H1 (cell line): Measurements from ENCODE around the gene WDR4. TPM values are rescaled to one million over a fixed set of nuclear protein-coding genes. Genes with fewer than 3 reads are reported as not detected.

ENCODE experiments used
- CTCF ChIA-PET: fragments of 300-600 bp; sonication (Branson Sonifier 250); formaldehyde crosslinking; loops from one replicate; lab custom pipeline; 2021; ENCODE audit not compliant: partially characterized antibody; lab: Charles Lee
- POLR2A ChIA-PET: fragments of 300-600 bp; sonication (Branson Sonifier 250); formaldehyde crosslinking; loops from one replicate; lab custom pipeline; 2021; ENCODE audit warnings: inconsistent platforms; ENCODE audit not compliant: partially characterized antibody; lab: Charles Lee
- DNase-seq, 2 experiments: peaks; one replicate each; pipeline versions ENCODE4 v3.0.0 to v3.0.0-alpha.2; 2010 to 2022; ENCODE audit warnings: low spot score in 2 of 2, low read depth in 1 of 2, mixed read lengths in 1 of 2
- FAIRE-seq: peaks from 2 replicates; lab custom pipeline; 2011; peaks lifted over from hg19 to GRCh38; lab: Jason Lieb, UNC
- H2AFZ ChIP-seq: 2 replicates; pipeline ENCODE4 v1.8.1; 2012; ENCODE audit warnings: low read length, inconsistent platforms
- H2AK5ac ChIP-seq: 2 replicates; pipeline ENCODE4 v1.6.1; 2013; ENCODE audit warnings: low read depth, low read length
- H2BK120ac ChIP-seq: replicated peaks from 2 replicates; pipeline ENCODE3; 2013; ENCODE audit warnings: low read depth, low read length, inconsistent platforms
- H2BK12ac ChIP-seq: 2 replicates; pipeline ENCODE4 v1.6.1; 2013; ENCODE audit warnings: low read depth, low read length
- H2BK15ac ChIP-seq: 2 replicates; pipeline ENCODE4 v1.6.1; 2013; ENCODE audit warnings: low read length
- H2BK20ac ChIP-seq: 2 replicates; pipeline ENCODE4 v1.6.1; 2013; ENCODE audit warnings: low read length
- H2BK5ac ChIP-seq: 2 replicates; pipeline ENCODE4 v1.6.1; 2013; ENCODE audit warnings: low read depth, low read length
- H3K14ac ChIP-seq: 2 replicates; pipeline ENCODE4 v1.6.1; 2013; ENCODE audit warnings: inconsistent platforms; ENCODE audit not compliant: insufficient read length
- H3K18ac ChIP-seq: 2 replicates; pipeline ENCODE4 v1.6.1; 2013; ENCODE audit warnings: low read length; ENCODE audit errors: extremely low read depth
- H3K23ac ChIP-seq: 2 replicates; pipeline ENCODE4 v1.6.1; 2013; ENCODE audit warnings: inconsistent platforms; ENCODE audit not compliant: insufficient read length
- H3K23me2 ChIP-seq: 2 replicates; pipeline ENCODE4 v1.6.1; 2013; ENCODE audit warnings: low read depth, low read length
- H3K27ac ChIP-seq: 2 replicates; pipeline ENCODE4 v1.6.1; 2011; ENCODE audit warnings: low read depth, low read length, inconsistent platforms
- H3K27me3 ChIP-seq, 4 experiments: replicated peaks in 1 of 4; 1 replicate in 1 of 4; 2 replicates in 3 of 4; pipeline versions ENCODE4 v1.6.1 to v1.8.1; 2011 to 2013; ENCODE audit warnings: low read length in 3 of 4, mild to moderate bottlenecking in 3 of 4, inconsistent platforms in 2 of 4, mixed read lengths in 2 of 4, moderate library complexity in 1 of 4; ENCODE audit not compliant: control insufficient read depth in 3 of 4, insufficient read depth in 3 of 4; ENCODE audit errors: extremely low read depth in 1 of 4
- H3K36me3 ChIP-seq, 4 experiments: 2 replicates each; pipeline versions ENCODE4 v1.6.1 to v1.8.1; 2011 to 2013; ENCODE audit warnings: mild to moderate bottlenecking in 4 of 4, low read length in 3 of 4, moderate library complexity in 2 of 4, control low read depth in 1 of 4, inconsistent platforms in 1 of 4; ENCODE audit not compliant: insufficient read depth in 4 of 4, control insufficient read depth in 2 of 4
- H3K4ac ChIP-seq: replicated peaks from 2 replicates; pipeline ENCODE3; 2013; ENCODE audit warnings: low read length, low read depth, mixed read lengths, inconsistent platforms; ENCODE audit not compliant: insufficient read length
- H3K4me1 ChIP-seq, 4 experiments: replicated peaks in 1 of 4; 1 replicate in 1 of 4; 2 replicates in 3 of 4; pipeline versions ENCODE4 v1.6.1 to v1.8.1; 2011 to 2013; ENCODE audit warnings: low read length in 3 of 4, inconsistent platforms in 2 of 4, mixed read lengths in 1 of 4; ENCODE audit not compliant: insufficient read depth in 4 of 4, control insufficient read depth in 3 of 4
- H3K4me2 ChIP-seq, 2 experiments: 2 replicates each; pipeline versions ENCODE4 v1.6.1 to v1.8.1; 2011 to 2013; ENCODE audit warnings: low read depth in 2 of 2, low read length in 2 of 2, control low read depth in 1 of 2, inconsistent platforms in 1 of 2, mild to moderate bottlenecking in 1 of 2; ENCODE audit not compliant: insufficient read depth in 1 of 2
- H3K4me3 ChIP-seq, 4 experiments: fragments of 200-600, 300-600 bp in 1 of 4; sonication (generic), shearing (Covaris generic), sonication (Bioruptor Twin) in 1 of 4; 2 replicates each; pipeline versions ENCODE4 v1.5.1 to v1.8.1; 2011 to 2016; ENCODE audit warnings: low read length in 4 of 4, low read depth in 3 of 4, control low read depth in 2 of 4, inconsistent platforms in 2 of 4, mild to moderate bottlenecking in 2 of 4, mixed read lengths in 1 of 4, moderate library complexity in 1 of 4; ENCODE audit not compliant: insufficient read depth in 2 of 4; ENCODE audit errors: extremely low read depth in 1 of 4
- H3K56ac ChIP-seq: replicated peaks from 2 replicates; pipeline ENCODE3; 2013; ENCODE audit warnings: low read depth, mild to moderate bottlenecking, mixed read lengths, low read length, inconsistent platforms; ENCODE audit not compliant: insufficient read length
- H3K79me1 ChIP-seq: 2 replicates; pipeline ENCODE4 v1.6.1; 2013; ENCODE audit warnings: low read depth, low read length, control low read depth
- H3K79me2 ChIP-seq, 2 experiments: 2 replicates each; pipeline versions ENCODE4 v1.6.1 to v1.8.1; 2012 to 2013; ENCODE audit warnings: low read length in 2 of 2, mild to moderate bottlenecking in 2 of 2, inconsistent platforms in 1 of 2; ENCODE audit not compliant: insufficient read depth in 2 of 2, control insufficient read depth in 1 of 2
- H3K9ac ChIP-seq, 4 experiments: replicated peaks in 1 of 4; 1 replicate in 1 of 4; 2 replicates in 3 of 4; pipeline versions ENCODE4 v1.6.1 to v1.8.1; 2011 to 2013; ENCODE audit warnings: low read depth in 3 of 4, low read length in 3 of 4, control low read depth in 2 of 4, mild to moderate bottlenecking in 2 of 4, moderate library complexity in 2 of 4, inconsistent platforms in 1 of 4; ENCODE audit errors: extremely low read depth in 1 of 4
- H3K9me3 ChIP-seq, 2 experiments: 2 replicates each; pipeline versions ENCODE4 v1.6.1 to v1.8.1; 2012 to 2013; ENCODE audit warnings: mild to moderate bottlenecking in 2 of 2, moderate library complexity in 2 of 2, control low read depth in 1 of 2, inconsistent platforms in 1 of 2, low read depth in 1 of 2, low read length in 1 of 2, mixed read lengths in 1 of 2; ENCODE audit not compliant: insufficient read depth in 2 of 2
- H4K20me1 ChIP-seq, 2 experiments: replicated peaks in 1 of 2; 2 replicates each; pipeline versions ENCODE3 to v1.8.1; 2011 to 2013; ENCODE audit warnings: inconsistent platforms in 2 of 2, low read length in 2 of 2, mild to moderate bottlenecking in 1 of 2; ENCODE audit not compliant: insufficient read depth in 2 of 2, control insufficient read depth in 1 of 2
- H4K5ac ChIP-seq: 2 replicates; pipeline ENCODE4 v1.6.1; 2013; ENCODE audit warnings: low read length, low read depth, mixed read lengths, inconsistent platforms; ENCODE audit not compliant: insufficient read length
- H4K8ac ChIP-seq: 2 replicates; pipeline ENCODE4 v1.8.0; 2013; ENCODE audit warnings: mild to moderate bottlenecking, moderate library complexity, low read length, inconsistent platforms; ENCODE audit not compliant: insufficient read depth; ENCODE audit errors: extremely low read depth
- H4K91ac ChIP-seq: replicated peaks from 2 replicates; pipeline ENCODE3; 2013; ENCODE audit warnings: low read length, mixed read lengths, inconsistent platforms; ENCODE audit not compliant: insufficient read length
- CBX8 ChIP-seq: fragments of 300-800, 300-1000 bp; sonication (generic); IDR thresholded peaks from 2 replicates; pipeline ENCODE4 v1.7.1; 2016; ENCODE audit warnings: low read depth, low read length, borderline replicate concordance
- CREB1 ChIP-seq: IDR thresholded peaks from 2 replicates; pipeline ENCODE4 v1.6.1; 2012; ENCODE audit warnings: inconsistent platforms
- EP300 ChIP-seq, 2 experiments: IDR thresholded peaks; 1 replicate in 1 of 2; 2 replicates in 1 of 2; pipeline ENCODE4 v1.6.1; 2011 to 2012; ENCODE audit warnings: low read depth in 2 of 2, low read length in 2 of 2, mild to moderate bottlenecking in 2 of 2, borderline replicate concordance in 1 of 2, inconsistent platforms in 1 of 2, moderate library complexity in 1 of 2
- EZH2 ChIP-seq: fragments of 200-600 bp; sonication (generic); IDR thresholded peaks from 2 replicates; pipeline ENCODE4 v1.7.1; 2012; ENCODE audit warnings: low read depth, mild to moderate bottlenecking, moderate library complexity, low read length, inconsistent platforms; ENCODE audit not compliant: severe bottlenecking
- GABPA ChIP-seq: IDR thresholded peaks from 2 replicates; pipeline ENCODE4 v1.6.1; 2011; ENCODE audit warnings: mild to moderate bottlenecking, low read length, moderate library complexity, borderline replicate concordance; ENCODE audit not compliant: insufficient read depth
- KDM1A ChIP-seq: fragments of 200-600, 300-600 bp; sonication (generic); IDR thresholded peaks from 2 replicates; pipeline ENCODE4 v1.7.1; 2016; ENCODE audit warnings: mild to moderate bottlenecking, low read length, borderline replicate concordance
- POLR2AphosphoS5 ChIP-seq: IDR thresholded peaks from 2 replicates; pipeline ENCODE4 v1.6.1; 2011; ENCODE audit warnings: low read depth, low read length
- SAP30 ChIP-seq: fragments of 300-600 bp; sonication (generic); IDR thresholded peaks from 2 replicates; pipeline ENCODE4 v1.7.1; 2012; ENCODE audit warnings: low read length, moderate library complexity, mild to moderate bottlenecking, inconsistent platforms; ENCODE audit not compliant: insufficient read depth, insufficient replicate concordance
- SIX5 ChIP-seq: IDR thresholded peaks from 2 replicates; pipeline ENCODE4 v1.6.1; 2011; ENCODE audit warnings: mild to moderate bottlenecking, low read depth, low read length
- YY1 ChIP-seq: IDR thresholded peaks from 2 replicates; pipeline ENCODE4 v1.6.1; 2011; ENCODE audit warnings: low read depth, mild to moderate bottlenecking, low read length
- WGBS, 2 experiments: shearing (Covaris generic) in 1 of 2; methylation state at CpG; one replicate each; pipeline versions ENCODE4 v1.1.6 to v1.1.7; 2013 to 2015; ENCODE audit warnings: low lambda C conversion rate in 2 of 2, mixed read lengths in 2 of 2, inconsistent platforms in 1 of 2, low coverage in 1 of 2, missing lambda C conversion rate in 1 of 2; ENCODE audit not compliant: insufficient replicate concordance in 2 of 2, insufficient coverage in 1 of 2, insufficient read length in 1 of 2; ENCODE audit errors: extremely low coverage in 1 of 2, missing lambda C conversion rate in 1 of 2; 5-methylcytosine and 5-hydroxymethylcytosine counted together
- polyA plus RNA-seq, 7 experiments: library from polyadenylated mRNA; depleted of rRNA in 3 of 7; stranded (reverse) in 5 of 7; unstranded in 2 of 7; fragments of >200 nt in 5 of 7; fragments of 200-250 nt in 2 of 7; gene quantifications; 1 replicate in 5 of 7; 2 replicates in 1 of 7; 4 replicates in 1 of 7; pipeline versions ENCODE4 v1.2.1 to v1.2.3, GENCODE V29; 2011 to 2013; ENCODE audit warnings: missing spikeins in 2 of 7, mixed read lengths in 2 of 7
- total RNA-seq: library from RNA; stranded (reverse); fragmentation: NEBNext Ultra II Directional; extraction: Animal tissue kit (Norgen Biotek cat#: 25700); gene quantifications from 2 replicates; pipeline ENCODE4 v1.2.1, GENCODE V29; 2021

Gene WDR4
- total and polyA plus RNA-seq, 2 of the 8 experiments (the other 6 are each of a cell fraction or from before 2014, with no cell fraction given), result 28.9 to 47.8 TPM

GRCh38 chr21:42799948-42800347, 79.4 kb downstream of the WDR4 start:
- DNase-seq (peak in 1 of 2 experiments; percentile 32), FAIRE-seq (no peak)
- no peak overlapping the region for H3K18ac ChIP-seq
- H2AK5ac ChIP-seq, result no peak overlapping the region
- H3K9me3 ChIP-seq, result no peaks in the 10 kb centered on the region
- no peaks in the 10 kb centered on the region for H3K79me2 ChIP-seq
- no peak overlapping the region for H2BK12ac ChIP-seq
- TF ChIP-seq SIX5 (no peak), SAP30 (no peak), GABPA (no peak), CBX8 (no peak), CREB1 (no peak), POLR2AphosphoS5 (no peak), KDM1A (no peak), EZH2 (no peak), EP300 (IDR thresholded peaks at IDR 0.05; ENCODE audit: borderline replicate concordance in 1 of 2, low read depth in 2 of 2, low read length in 2 of 2) (no peak), YY1 (no peak)
- H4K91ac ChIP-seq, result peak overlapping the region; percentile 81
- no peak overlapping the region for H3K4me3 ChIP-seq
- H3K56ac ChIP-seq, result no peak overlapping the region
- H3K4me1 ChIP-seq, result peaks cover 0 to 4% (median 1%) of the 10 kb centered on the region in 4 experiments; a peak in 4 of 7 replicates
- no peaks in the 10 kb centered on the region for H3K36me3 ChIP-seq
- 0 out of 2 replicates have a peak overlapping the region, but pooled peaks have one; percentile 82 for H2BK20ac ChIP-seq
- H3K9ac ChIP-seq, result no peak overlapping the region
- H2BK15ac ChIP-seq, result no peak overlapping the region
- no peak overlapping the region for H3K4ac ChIP-seq
- no peak overlapping the region for H3K27ac ChIP-seq
- WGBS, 2 experiments, result 95% methylated on average over 5 of the region's 5 CpGs; no CpG with 5 or more reads in 1 of the 2 experiments
- CTCF ChIA-PET, result interaction anchor here (1.3 kb wide), 1 partner anchor 7 kb away, joined by 3 read pairs; no protein-coding TSS in a partner anchor
- no peak overlapping the region for H2BK5ac ChIP-seq
- no peak overlapping the region for H4K5ac ChIP-seq
- H4K20me1 ChIP-seq, result no peaks in the 10 kb centered on the region
- H4K8ac ChIP-seq, result no peak overlapping the region
- H3K14ac ChIP-seq, result no peak overlapping the region
- no peak overlapping the region for H3K23ac ChIP-seq
- no peak overlapping the region for H2BK120ac ChIP-seq
- POLR2A ChIA-PET, result interaction anchor here (0.6 to 2.0 kb wide), 5 partner anchors 10 to 286 kb away, joined by 3 to 6 read pairs (median 3); partner anchors contain the start of gene SLC37A1
- H2AFZ ChIP-seq, result no peak overlapping the region
- no peaks in the 10 kb centered on the region for H3K23me2 ChIP-seq
- H3K27me3 ChIP-seq, result no peaks in the 10 kb centered on the region; a peak in 1 of 7 replicates
- H3K4me2 ChIP-seq, result no peak overlapping the region
- H3K79me1 ChIP-seq, result no peaks in the 10 kb centered on the region
